Endothelial cell of umbilical vein (primary cell): ENCODE results near the gene TPCN2.

Experiments
- EZH2 ChIP-seq: IDR thresholded peaks from 2 replicates; pipeline ENCODE4 v1.6.1; 2012; ENCODE audit warnings: borderline replicate concordance, low read depth, mild to moderate bottlenecking, moderate library complexity, low read length, inconsistent platforms; ENCODE audit not compliant: severe bottlenecking
- FOS ChIP-seq: IDR thresholded peaks from 2 replicates; pipeline ENCODE4 v1.6.1; 2011; ENCODE audit warnings: mild to moderate bottlenecking, low read length, moderate library complexity, borderline replicate concordance; ENCODE audit not compliant: insufficient read depth
- MAX ChIP-seq: IDR thresholded peaks from 2 replicates; pipeline ENCODE4 v1.6.1; 2011; ENCODE audit not compliant: insufficient read depth, insufficient read length
- POLR2A ChIP-seq: IDR thresholded peaks from 2 replicates; pipeline ENCODE4 v1.6.1; 2012; ENCODE audit warnings: low read depth, mild to moderate bottlenecking, control low read depth, low read length
- POLR2AphosphoS5 ChIP-seq: IDR thresholded peaks from 2 replicates; pipeline ENCODE4 v1.6.1; 2012; ENCODE audit warnings: low read depth, mild to moderate bottlenecking, control low read depth, low read length, moderate library complexity; ENCODE audit not compliant: insufficient read depth
- TF ChIP-seq, protein P1 (sequence below), 2 donors: IDR thresholded peaks; 1 replicate in 1 of 2; 2 replicates in 1 of 2; pipeline ENCODE4 v1.5.1; 2011; ENCODE audit warnings: low read length in 2 of 2, mild to moderate bottlenecking in 2 of 2, moderate library complexity in 2 of 2, control low read depth in 1 of 2, inconsistent platforms in 1 of 2, low read depth in 1 of 2; ENCODE audit not compliant: insufficient read depth in 1 of 2; ENCODE audit errors: extremely low read depth in 1 of 2

GRCh38 chr11:69171476-69172240, 122.9 kb downstream of the TPCN2 start:
- TF ChIP-seq, protein P1, sequence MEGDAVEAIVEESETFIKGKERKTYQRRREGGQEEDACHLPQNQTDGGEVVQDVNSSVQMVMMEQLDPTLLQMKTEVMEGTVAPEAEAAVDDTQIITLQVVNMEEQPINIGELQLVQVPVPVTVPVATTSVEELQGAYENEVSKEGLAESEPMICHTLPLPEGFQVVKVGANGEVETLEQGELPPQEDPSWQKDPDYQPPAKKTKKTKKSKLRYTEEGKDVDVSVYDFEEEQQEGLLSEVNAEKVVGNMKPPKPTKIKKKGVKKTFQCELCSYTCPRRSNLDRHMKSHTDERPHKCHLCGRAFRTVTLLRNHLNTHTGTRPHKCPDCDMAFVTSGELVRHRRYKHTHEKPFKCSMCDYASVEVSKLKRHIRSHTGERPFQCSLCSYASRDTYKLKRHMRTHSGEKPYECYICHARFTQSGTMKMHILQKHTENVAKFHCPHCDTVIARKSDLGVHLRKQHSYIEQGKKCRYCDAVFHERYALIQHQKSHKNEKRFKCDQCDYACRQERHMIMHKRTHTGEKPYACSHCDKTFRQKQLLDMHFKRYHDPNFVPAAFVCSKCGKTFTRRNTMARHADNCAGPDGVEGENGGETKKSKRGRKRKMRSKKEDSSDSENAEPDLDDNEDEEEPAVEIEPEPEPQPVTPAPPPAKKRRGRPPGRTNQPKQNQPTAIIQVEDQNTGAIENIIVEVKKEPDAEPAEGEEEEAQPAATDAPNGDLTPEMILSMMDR (IDR thresholded peaks at IDR 0.05; ENCODE audit: extremely low read depth in 1 of 2, insufficient read depth in 1 of 2, low read depth in 1 of 2, low read length in 2 of 2), result no peak
- TF ChIP-seq POLR2A, result no peak
- no peak for TF ChIP-seq MAX
- TF ChIP-seq POLR2AphosphoS5, result no peak
- no peak for TF ChIP-seq EZH2
- no peak for TF ChIP-seq FOS
